Measurements from ENCODE around the gene HNRNPF. TPM values are rescaled to one million over a fixed set of nuclear protein-coding genes. Genes with fewer than 3 reads are reported as not detected.
A peak's percentile ranks its signal among the peaks of the same experiment; 100 is the strongest.
"Not testable (repeated sequence)": the region's sequence is repeated elsewhere in the genome, so short reads cannot be mapped to it uniquely, and the experiment has no call there.

Gene HNRNPF
- total RNA-seq, 1 experiment from 2014 or later, result 423 TPM

GRCh38 chr10:43453266-43453831, 44.4 kb upstream of the HNRNPF start:
- no peaks in the 10 kb centered on the region for H3K9me3 ChIP-seq
- Mint-ChIP-seq H3K36me3 (ENCODE audit: insufficient read depth, unreplicated experiment) (peaks cover 13% of the 10 kb centered on the region), H3K9me3 (ENCODE audit: unreplicated experiment) (no peaks in the 10 kb centered on the region), H3K27me3 (ENCODE audit: insufficient read depth, unreplicated experiment) (no peaks in the 10 kb centered on the region), H3K4me3 (ENCODE audit: unreplicated experiment) (peak overlapping the region; percentile 56), H3K27ac (ENCODE audit: unreplicated experiment) (peak overlapping the region; percentile 45), H3K4me1 (ENCODE audit: low read depth, unreplicated experiment) (peaks cover 17% of the 10 kb centered on the region)
- H3K4me1 ChIP-seq, result peaks cover 10% of the 10 kb centered on the region
- H3K4me3 ChIP-seq (ENCODE audit: low read depth, low read length), result no peak overlapping the region
- CTCF ChIA-PET, result no interaction called here
- intact Hi-C loops (cut with micrococcal nuclease; ENCODE audit: unreplicated experiment), result no loop called here
- no peak for TF ChIP-seq CTCF (IDR thresholded peaks at IDR 0.05; ENCODE audit: insufficient read depth in 1 of 2, low read depth in 1 of 2, low read length in 1 of 2, severe bottlenecking in 1 of 2, unreplicated experiment in 1 of 2)
- H3K27me3 ChIP-seq (replicated peaks; ENCODE audit: control insufficient read depth, insufficient read depth, low read length), result no peaks in the 10 kb centered on the region
- H3K36me3 ChIP-seq (ENCODE audit: control insufficient read depth, insufficient read depth, low read length), result no peaks in the 10 kb centered on the region
- BruUV-seq (replicated peaks), result no TSS peak
- no peak for DNase-seq
- POLR2A ChIA-PET, result no interaction called here

- Mint-ChIP-seq H3K4me1 (ENCODE audit: low read depth, unreplicated experiment) (peaks cover 17% of the 10 kb centered on the region), H3K27me3 (ENCODE audit: insufficient read depth, unreplicated experiment) (no peaks in the 10 kb centered on the region), H3K36me3 (ENCODE audit: insufficient read depth, unreplicated experiment) (peaks cover 18% of the 10 kb centered on the region), H3K4me3 (ENCODE audit: unreplicated experiment) (peak overlapping the region; percentile 56), H3K27ac (ENCODE audit: unreplicated experiment) (peak overlapping the region; percentile 45), H3K9me3 (ENCODE audit: unreplicated experiment) (no peaks in the 10 kb centered on the region)
- Histone ChIP-seq H3K27me3 (replicated peaks; ENCODE audit: control insufficient read depth, insufficient read depth, low read length) (no peaks in the 10 kb centered on the region), H3K4me3 (ENCODE audit: low read depth, low read length) (no peak overlapping the region), H3K4me1 (peaks cover 10% of the 10 kb centered on the region), H3K36me3 (ENCODE audit: control insufficient read depth, insufficient read depth, low read length) (no peaks in the 10 kb centered on the region), H3K9me3 (no peaks in the 10 kb centered on the region)
- ChIA-PET CTCF (no interaction called here), POLR2A (no interaction called here)
- intact Hi-C loops (cut with micrococcal nuclease; ENCODE audit: unreplicated experiment), result no loop called here
- no peak for DNase-seq
- BruUV-seq (replicated peaks), result no TSS peak
- no peak for TF ChIP-seq CTCF (IDR thresholded peaks at IDR 0.05; ENCODE audit: insufficient read depth in 1 of 2, low read depth in 1 of 2, low read length in 1 of 2, severe bottlenecking in 1 of 2, unreplicated experiment in 1 of 2)
These were observed 43.4 kb upstream of the HNRNPF start for GRCh38 chr10:43452356-43452914.

GRCh38 chr10:43448742-43449141, 39.8 kb upstream of the HNRNPF start:
- BruUV-seq (replicated peaks), result no TSS peak

GRCh38 chr10:43446219-43447017, 37.4 kb upstream of the HNRNPF start:
- peak; percentile 23 to 52 for DNase-seq
- POLR2A ChIA-PET; H3K4me3 ChIP-seq (ENCODE audit: low read depth, low read length); BruUV-seq (replicated peaks); H3K36me3 ChIP-seq (ENCODE audit: control insufficient read depth, insufficient read depth, low read length); H3K27me3 ChIP-seq (replicated peaks; ENCODE audit: control insufficient read depth, insufficient read depth, low read length); H3K4me1 Mint-ChIP-seq (ENCODE audit: low read depth, unreplicated experiment); H3K4me1 ChIP-seq; H3K9me3 ChIP-seq; H3K27me3 Mint-ChIP-seq (ENCODE audit: insufficient read depth, unreplicated experiment); H3K4me3 Mint-ChIP-seq (ENCODE audit: unreplicated experiment); intact Hi-C loops (cut with micrococcal nuclease; ENCODE audit: unreplicated experiment); CTCF ChIA-PET; H3K27ac Mint-ChIP-seq (ENCODE audit: unreplicated experiment): not testable (repeated sequence)
- Mint-ChIP-seq H3K36me3 (ENCODE audit: insufficient read depth, unreplicated experiment) (peaks cover 35% of the 10 kb centered on the region), H3K9me3 (ENCODE audit: unreplicated experiment) (peaks cover 10% of the 10 kb centered on the region)

More at GRCh38 chr10:43448742-43449141, 39.8 kb upstream of the HNRNPF start:
- no peak for DNase-seq
- no peak for TF ChIP-seq CTCF (IDR thresholded peaks at IDR 0.05; ENCODE audit: insufficient read depth in 1 of 2, low read depth in 1 of 2, low read length in 1 of 2, severe bottlenecking in 1 of 2, unreplicated experiment in 1 of 2)
- Mint-ChIP-seq H3K36me3 (ENCODE audit: insufficient read depth, unreplicated experiment) (peaks cover 28% of the 10 kb centered on the region), H3K27me3 (ENCODE audit: insufficient read depth, unreplicated experiment) (no peaks in the 10 kb centered on the region), H3K27ac (ENCODE audit: unreplicated experiment) (no peak overlapping the region), H3K9me3 (ENCODE audit: unreplicated experiment) (peaks cover 10% of the 10 kb centered on the region), H3K4me3 (ENCODE audit: unreplicated experiment) (no peak overlapping the region), H3K4me1 (ENCODE audit: low read depth, unreplicated experiment) (peaks cover 9% of the 10 kb centered on the region)
- H3K4me3 ChIP-seq (ENCODE audit: low read depth, low read length), result no peak overlapping the region
- no peaks in the 10 kb centered on the region for H3K36me3 ChIP-seq (ENCODE audit: control insufficient read depth, insufficient read depth, low read length)
- no peaks in the 10 kb centered on the region for H3K27me3 ChIP-seq (replicated peaks; ENCODE audit: control insufficient read depth, insufficient read depth, low read length)
- no peaks in the 10 kb centered on the region for H3K4me1 ChIP-seq
- POLR2A ChIA-PET, result interaction anchor here (0.5 to 0.6 kb wide), 3 partner anchors 10 to 244 kb away, joined by 3 to 11 read pairs (median 5); no protein-coding TSS in a partner anchor
- H3K9me3 ChIP-seq, result 0 out of 2 replicates have a peak, but pooled peaks cover 4% of the 10 kb centered on the region
- CTCF ChIA-PET, result no interaction called here
- intact Hi-C loops (cut with micrococcal nuclease; ENCODE audit: unreplicated experiment), result no loop called here
